Measurements from ENCODE around the gene PPP1R36.

The PPP1R36 gene

DNA sequence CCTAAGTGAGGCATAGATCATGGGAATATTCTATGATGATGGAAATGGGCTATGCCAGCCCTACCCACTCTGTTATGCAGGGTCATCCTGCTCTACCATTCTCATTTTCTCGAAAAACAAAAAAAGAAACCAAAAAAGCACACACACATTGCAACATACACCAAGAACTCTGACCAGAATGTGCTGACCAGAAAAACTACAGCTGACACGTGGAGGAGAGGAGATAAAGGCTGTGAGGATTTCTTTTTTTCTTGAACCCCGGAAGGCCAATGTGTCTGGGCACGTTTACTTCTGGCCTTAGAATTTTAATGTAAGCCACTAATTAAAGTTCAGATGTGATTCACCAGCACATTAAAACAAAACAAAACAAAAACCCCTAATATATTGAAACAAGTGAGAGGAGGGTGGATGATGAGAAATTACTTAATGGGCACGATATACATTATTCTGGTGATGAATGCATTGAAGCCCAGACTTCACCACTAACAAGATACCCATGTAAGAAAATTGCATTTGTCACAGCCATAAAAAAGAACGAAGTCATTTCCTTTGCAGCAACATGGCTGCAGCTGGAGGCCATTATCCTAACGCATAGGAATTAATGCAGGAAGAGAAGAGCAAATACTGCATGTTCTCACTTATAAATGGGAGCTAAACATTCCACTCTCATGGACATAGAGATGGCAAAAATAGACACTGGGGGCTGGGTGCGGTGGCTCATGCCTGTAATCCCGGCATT lies 88.1 kb downstream of the PPP1R36 start:
- Histone ChIP-seq H3K79me2 (ENCODE audit: insufficient read depth, low read length) (no peaks in the 10 kb centered on the region), H4K20me1 (ENCODE audit: insufficient read depth, low read length, poor library complexity, severe bottlenecking) (no peaks in the 10 kb centered on the region), H3K36me3 (ENCODE audit: insufficient read depth, low read length) (no peaks in the 10 kb centered on the region), H2AFZ (ENCODE audit: low read length) (no peak overlapping the region), H3K4me2 (ENCODE audit: low read depth, low read length, poor library complexity, severe bottlenecking) (no peak overlapping the region), H3K27me3 (ENCODE audit: insufficient read depth, low read length, poor library complexity, severe bottlenecking) (no peaks in the 10 kb centered on the region), H3K9me2 (replicated peaks; ENCODE audit: low read depth, low read length) (no peaks in the 10 kb centered on the region), H3F3A (ENCODE audit: low read depth) (no peaks in the 10 kb centered on the region), H3K9me3 (ENCODE audit: insufficient read depth, low read depth, low read length) (no peaks in the 10 kb centered on the region), H3K4me3 (ENCODE audit: low read length, poor library complexity, severe bottlenecking) (no peak overlapping the region), H3K9ac (ENCODE audit: low read depth, low read length, poor library complexity, severe bottlenecking) (no peak overlapping the region), H3K4me1 (ENCODE audit: insufficient read depth, low read length, poor library complexity, severe bottlenecking) (no peaks in the 10 kb centered on the region)
- no peak for TF ChIP-seq EZH2phosphoT487 (IDR thresholded peaks at IDR 0.05; ENCODE audit: borderline replicate concordance)
- TF ChIP-seq, protein P1, sequence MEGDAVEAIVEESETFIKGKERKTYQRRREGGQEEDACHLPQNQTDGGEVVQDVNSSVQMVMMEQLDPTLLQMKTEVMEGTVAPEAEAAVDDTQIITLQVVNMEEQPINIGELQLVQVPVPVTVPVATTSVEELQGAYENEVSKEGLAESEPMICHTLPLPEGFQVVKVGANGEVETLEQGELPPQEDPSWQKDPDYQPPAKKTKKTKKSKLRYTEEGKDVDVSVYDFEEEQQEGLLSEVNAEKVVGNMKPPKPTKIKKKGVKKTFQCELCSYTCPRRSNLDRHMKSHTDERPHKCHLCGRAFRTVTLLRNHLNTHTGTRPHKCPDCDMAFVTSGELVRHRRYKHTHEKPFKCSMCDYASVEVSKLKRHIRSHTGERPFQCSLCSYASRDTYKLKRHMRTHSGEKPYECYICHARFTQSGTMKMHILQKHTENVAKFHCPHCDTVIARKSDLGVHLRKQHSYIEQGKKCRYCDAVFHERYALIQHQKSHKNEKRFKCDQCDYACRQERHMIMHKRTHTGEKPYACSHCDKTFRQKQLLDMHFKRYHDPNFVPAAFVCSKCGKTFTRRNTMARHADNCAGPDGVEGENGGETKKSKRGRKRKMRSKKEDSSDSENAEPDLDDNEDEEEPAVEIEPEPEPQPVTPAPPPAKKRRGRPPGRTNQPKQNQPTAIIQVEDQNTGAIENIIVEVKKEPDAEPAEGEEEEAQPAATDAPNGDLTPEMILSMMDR (conservative IDR thresholded peaks at IDR 0.05; ENCODE audit: low read length) = no peak

- no peak for TF ChIP-seq EZH2phosphoT487 (IDR thresholded peaks at IDR 0.05; ENCODE audit: borderline replicate concordance)
- TF ChIP-seq, protein P1 (conservative IDR thresholded peaks at IDR 0.05; ENCODE audit: low read length) = no peak
- H4K20me1 ChIP-seq (ENCODE audit: insufficient read depth, low read length, poor library complexity, severe bottlenecking) = no peaks in the 10 kb centered on the region
- no peaks in the 10 kb centered on the region for H3K79me2 ChIP-seq (ENCODE audit: insufficient read depth, low read length)
- no peak overlapping the region for H3K4me3 ChIP-seq (ENCODE audit: low read length, poor library complexity, severe bottlenecking)
- no peaks in the 10 kb centered on the region for H3K27me3 ChIP-seq (ENCODE audit: insufficient read depth, low read length, poor library complexity, severe bottlenecking)
- H3K4me2 ChIP-seq (ENCODE audit: low read depth, low read length, poor library complexity, severe bottlenecking) = no peak overlapping the region
- no peaks in the 10 kb centered on the region for H3K9me2 ChIP-seq (replicated peaks; ENCODE audit: low read depth, low read length)
- no peaks in the 10 kb centered on the region for H3F3A ChIP-seq (ENCODE audit: low read depth)
- no peaks in the 10 kb centered on the region for H3K4me1 ChIP-seq (ENCODE audit: insufficient read depth, low read length, poor library complexity, severe bottlenecking)
- H3K9me3 ChIP-seq (ENCODE audit: insufficient read depth, low read depth, low read length) = no peaks in the 10 kb centered on the region
- no peak overlapping the region for H3K9ac ChIP-seq (ENCODE audit: low read depth, low read length, poor library complexity, severe bottlenecking)
- H2AFZ ChIP-seq (ENCODE audit: low read length) = no peak overlapping the region
- H3K36me3 ChIP-seq (ENCODE audit: insufficient read depth, low read length) = no peaks in the 10 kb centered on the region
Observed at GRCh38 chr14:64638625-64639024, 88.9 kb downstream of the PPP1R36 start.
